ENCODE data around the gene NPTX1. TPM values are rescaled to one million over a fixed set of nuclear protein-coding genes. Genes with fewer than 3 reads are reported as not detected.

Gene NPTX1
- polyA plus RNA-seq, 1 donor from 2014 or later: 0.56 TPM

DNA sequence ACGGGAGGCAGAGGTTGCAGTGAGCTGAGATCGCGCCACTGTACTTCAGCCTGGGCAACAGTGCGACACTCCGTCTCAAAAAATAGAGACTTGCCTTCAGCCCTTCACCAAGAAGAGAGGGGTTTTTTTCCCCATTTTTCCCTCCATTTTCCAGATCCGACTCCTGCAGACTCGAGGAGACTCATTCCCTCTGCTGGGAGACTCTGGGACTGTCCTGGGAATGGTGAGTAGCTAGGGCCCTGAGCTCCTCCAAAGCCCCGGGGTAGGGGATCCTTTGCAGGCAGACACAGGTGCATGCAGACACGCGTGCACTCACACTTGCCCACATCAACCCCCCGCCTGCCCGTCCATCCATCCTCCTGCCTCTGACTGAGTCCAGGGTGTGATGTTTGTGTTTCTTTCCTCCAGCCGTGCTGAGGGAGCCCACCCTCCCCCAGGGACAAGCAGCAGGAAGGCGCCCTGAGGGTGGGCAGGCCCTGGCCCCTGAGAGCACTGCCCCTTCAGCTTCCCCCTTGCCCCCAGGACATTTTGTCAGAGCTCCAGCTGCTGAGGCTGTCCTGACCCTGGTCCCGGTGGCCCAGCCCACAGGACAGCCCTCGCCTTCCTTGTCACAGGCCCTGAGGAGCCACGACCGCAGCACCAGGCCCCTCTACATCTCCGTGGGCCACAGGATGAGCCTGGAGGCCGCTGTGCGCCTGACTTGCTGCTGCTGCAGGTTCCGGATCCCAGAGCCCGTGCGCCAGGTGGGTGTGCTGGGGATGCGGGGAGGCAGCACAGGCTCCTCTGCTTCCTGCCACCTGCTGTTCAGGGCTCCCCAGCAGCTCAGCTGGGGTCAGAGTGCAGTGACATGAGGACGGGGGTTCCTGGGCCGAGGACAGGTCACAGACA, 51.3 kb downstream of the NPTX1 start:
- no peaks in the 10 kb centered on the region for H3K9me3 ChIP-seq (ENCODE audit: low read length)
- no peak overlapping the region for H3K27ac ChIP-seq (ENCODE audit: low read length)
- H3K9ac ChIP-seq (ENCODE audit: low read length): no peak overlapping the region
- no peaks in the 10 kb centered on the region for H3K27me3 ChIP-seq (ENCODE audit: insufficient read depth, low read depth, low read length)
- TF ChIP-seq, protein P1, sequence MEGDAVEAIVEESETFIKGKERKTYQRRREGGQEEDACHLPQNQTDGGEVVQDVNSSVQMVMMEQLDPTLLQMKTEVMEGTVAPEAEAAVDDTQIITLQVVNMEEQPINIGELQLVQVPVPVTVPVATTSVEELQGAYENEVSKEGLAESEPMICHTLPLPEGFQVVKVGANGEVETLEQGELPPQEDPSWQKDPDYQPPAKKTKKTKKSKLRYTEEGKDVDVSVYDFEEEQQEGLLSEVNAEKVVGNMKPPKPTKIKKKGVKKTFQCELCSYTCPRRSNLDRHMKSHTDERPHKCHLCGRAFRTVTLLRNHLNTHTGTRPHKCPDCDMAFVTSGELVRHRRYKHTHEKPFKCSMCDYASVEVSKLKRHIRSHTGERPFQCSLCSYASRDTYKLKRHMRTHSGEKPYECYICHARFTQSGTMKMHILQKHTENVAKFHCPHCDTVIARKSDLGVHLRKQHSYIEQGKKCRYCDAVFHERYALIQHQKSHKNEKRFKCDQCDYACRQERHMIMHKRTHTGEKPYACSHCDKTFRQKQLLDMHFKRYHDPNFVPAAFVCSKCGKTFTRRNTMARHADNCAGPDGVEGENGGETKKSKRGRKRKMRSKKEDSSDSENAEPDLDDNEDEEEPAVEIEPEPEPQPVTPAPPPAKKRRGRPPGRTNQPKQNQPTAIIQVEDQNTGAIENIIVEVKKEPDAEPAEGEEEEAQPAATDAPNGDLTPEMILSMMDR (IDR thresholded peaks at IDR 0.05; ENCODE audit: poor library complexity, severe bottlenecking): no peak
- TF ChIP-seq POLR2AphosphoS5 (IDR thresholded peaks at IDR 0.05): no peak
- no peak for TF ChIP-seq EP300 (conservative IDR thresholded peaks at IDR 0.05; ENCODE audit: poor library complexity, severe bottlenecking)
- TF ChIP-seq MXI1 (conservative IDR thresholded peaks at IDR 0.05; ENCODE audit: poor library complexity, severe bottlenecking): no peak
- TF ChIP-seq SMC3 (conservative IDR thresholded peaks at IDR 0.05; ENCODE audit: poor library complexity): no peak
- TF ChIP-seq TAF1 (IDR thresholded peaks at IDR 0.05; ENCODE audit: low read depth): no peak
- no peak for TF ChIP-seq RAD21 (conservative IDR thresholded peaks at IDR 0.05)
- TF ChIP-seq, protein P2, sequence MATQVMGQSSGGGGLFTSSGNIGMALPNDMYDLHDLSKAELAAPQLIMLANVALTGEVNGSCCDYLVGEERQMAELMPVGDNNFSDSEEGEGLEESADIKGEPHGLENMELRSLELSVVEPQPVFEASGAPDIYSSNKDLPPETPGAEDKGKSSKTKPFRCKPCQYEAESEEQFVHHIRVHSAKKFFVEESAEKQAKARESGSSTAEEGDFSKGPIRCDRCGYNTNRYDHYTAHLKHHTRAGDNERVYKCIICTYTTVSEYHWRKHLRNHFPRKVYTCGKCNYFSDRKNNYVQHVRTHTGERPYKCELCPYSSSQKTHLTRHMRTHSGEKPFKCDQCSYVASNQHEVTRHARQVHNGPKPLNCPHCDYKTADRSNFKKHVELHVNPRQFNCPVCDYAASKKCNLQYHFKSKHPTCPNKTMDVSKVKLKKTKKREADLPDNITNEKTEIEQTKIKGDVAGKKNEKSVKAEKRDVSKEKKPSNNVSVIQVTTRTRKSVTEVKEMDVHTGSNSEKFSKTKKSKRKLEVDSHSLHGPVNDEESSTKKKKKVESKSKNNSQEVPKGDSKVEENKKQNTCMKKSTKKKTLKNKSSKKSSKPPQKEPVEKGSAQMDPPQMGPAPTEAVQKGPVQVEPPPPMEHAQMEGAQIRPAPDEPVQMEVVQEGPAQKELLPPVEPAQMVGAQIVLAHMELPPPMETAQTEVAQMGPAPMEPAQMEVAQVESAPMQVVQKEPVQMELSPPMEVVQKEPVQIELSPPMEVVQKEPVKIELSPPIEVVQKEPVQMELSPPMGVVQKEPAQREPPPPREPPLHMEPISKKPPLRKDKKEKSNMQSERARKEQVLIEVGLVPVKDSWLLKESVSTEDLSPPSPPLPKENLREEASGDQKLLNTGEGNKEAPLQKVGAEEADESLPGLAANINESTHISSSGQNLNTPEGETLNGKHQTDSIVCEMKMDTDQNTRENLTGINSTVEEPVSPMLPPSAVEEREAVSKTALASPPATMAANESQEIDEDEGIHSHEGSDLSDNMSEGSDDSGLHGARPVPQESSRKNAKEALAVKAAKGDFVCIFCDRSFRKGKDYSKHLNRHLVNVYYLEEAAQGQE (IDR thresholded peaks at IDR 0.05; ENCODE audit: borderline replicate concordance): no peak
- no peak for TF ChIP-seq EZH2 (IDR thresholded peaks at IDR 0.05; ENCODE audit: borderline replicate concordance, insufficient read depth, low read length, poor library complexity, severe bottlenecking)
- no peak overlapping the region for H2AFZ ChIP-seq (ENCODE audit: low read depth, low read length)
- no peaks in the 10 kb centered on the region for H4K20me1 ChIP-seq (ENCODE audit: insufficient read depth)
- H3K4me2 ChIP-seq (ENCODE audit: low read length): no peak overlapping the region
- H3K79me2 ChIP-seq (replicated peaks; ENCODE audit: insufficient read depth, low read length): no peaks in the 10 kb centered on the region
- no peaks in the 10 kb centered on the region for H3K36me3 ChIP-seq (ENCODE audit: insufficient read depth, low read length)
- H3K9me2 ChIP-seq (ENCODE audit: insufficient read depth, low read length): no peaks in the 10 kb centered on the region
- no peaks in the 10 kb centered on the region for H3F3A ChIP-seq (ENCODE audit: insufficient read depth, low read length, poor library complexity, severe bottlenecking)
- no peak overlapping the region for H3K4me3 ChIP-seq (ENCODE audit: low read length)

DNA sequence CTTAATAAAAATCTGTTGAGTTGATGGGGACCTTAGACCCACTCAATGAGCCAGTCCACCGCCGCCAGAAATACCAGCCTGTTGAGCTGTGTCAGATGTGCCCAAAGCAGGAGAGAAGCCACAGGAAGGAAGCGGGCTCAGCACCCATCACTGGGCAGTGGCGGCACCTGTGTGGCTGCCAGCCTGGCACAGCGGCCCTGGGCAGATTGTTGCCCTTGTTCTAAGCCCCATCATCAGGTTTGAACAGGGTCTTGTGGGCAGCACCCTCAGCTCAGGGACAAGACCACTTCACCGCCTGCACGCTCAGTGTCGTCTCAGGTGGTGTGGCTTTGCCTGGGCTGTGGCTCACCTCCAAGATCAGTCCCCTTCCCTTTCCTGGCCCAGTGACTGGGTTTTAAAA, 52.1 kb downstream of the NPTX1 start:
- Histone ChIP-seq H3K27me3 (ENCODE audit: insufficient read depth, low read depth, low read length) (no peaks in the 10 kb centered on the region), H2AFZ (ENCODE audit: low read depth, low read length) (no peak overlapping the region), H3K36me3 (ENCODE audit: insufficient read depth, low read length) (no peaks in the 10 kb centered on the region), H3K4me2 (ENCODE audit: low read length) (no peak overlapping the region), H3K27ac (ENCODE audit: low read length) (no peak overlapping the region), H3K9me3 (ENCODE audit: low read length) (no peaks in the 10 kb centered on the region), H3K4me3 (ENCODE audit: low read length) (no peak overlapping the region), H4K20me1 (ENCODE audit: insufficient read depth) (no peaks in the 10 kb centered on the region), H3F3A (ENCODE audit: insufficient read depth, low read length, poor library complexity, severe bottlenecking) (no peaks in the 10 kb centered on the region), H3K79me2 (replicated peaks; ENCODE audit: insufficient read depth, low read length) (no peaks in the 10 kb centered on the region), H3K9ac (ENCODE audit: low read length) (no peak overlapping the region), H3K9me2 (ENCODE audit: insufficient read depth, low read length) (no peaks in the 10 kb centered on the region)
- TF ChIP-seq POLR2AphosphoS5 (IDR thresholded peaks at IDR 0.05): no peak
- no peak for TF ChIP-seq RAD21 (conservative IDR thresholded peaks at IDR 0.05)
- TF ChIP-seq MXI1 (conservative IDR thresholded peaks at IDR 0.05; ENCODE audit: poor library complexity, severe bottlenecking): no peak
- TF ChIP-seq, protein P2 (IDR thresholded peaks at IDR 0.05; ENCODE audit: borderline replicate concordance): no peak
- TF ChIP-seq TAF1 (IDR thresholded peaks at IDR 0.05; ENCODE audit: low read depth): no peak

All from neural cell (in vitro differentiated cells).